ENCODE results near the gene FBN1.

FBN1 gene

DNA sequence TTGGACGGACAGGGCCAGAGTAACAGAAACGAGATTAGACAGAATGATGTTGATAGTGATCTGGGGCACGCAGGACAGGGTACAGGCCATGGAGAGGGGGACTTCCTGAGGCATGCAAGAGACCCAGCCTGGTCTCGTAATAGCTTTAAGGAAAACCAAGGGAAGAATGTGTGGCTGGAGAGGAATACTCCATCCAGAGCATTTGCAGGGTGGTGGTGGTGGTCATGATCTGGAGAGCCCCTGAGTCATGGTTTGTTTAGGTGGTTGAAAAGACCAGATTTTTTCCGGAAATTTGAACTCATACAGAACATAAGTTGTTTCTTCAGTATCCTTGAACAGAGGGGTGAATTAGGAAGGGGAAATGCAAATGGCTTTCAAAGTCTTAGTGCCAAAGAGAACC lies 175.8 kb downstream of the FBN1 start:
- no peak for DNase-seq (ENCODE audit: low read depth in 2 of 2)

DNA sequence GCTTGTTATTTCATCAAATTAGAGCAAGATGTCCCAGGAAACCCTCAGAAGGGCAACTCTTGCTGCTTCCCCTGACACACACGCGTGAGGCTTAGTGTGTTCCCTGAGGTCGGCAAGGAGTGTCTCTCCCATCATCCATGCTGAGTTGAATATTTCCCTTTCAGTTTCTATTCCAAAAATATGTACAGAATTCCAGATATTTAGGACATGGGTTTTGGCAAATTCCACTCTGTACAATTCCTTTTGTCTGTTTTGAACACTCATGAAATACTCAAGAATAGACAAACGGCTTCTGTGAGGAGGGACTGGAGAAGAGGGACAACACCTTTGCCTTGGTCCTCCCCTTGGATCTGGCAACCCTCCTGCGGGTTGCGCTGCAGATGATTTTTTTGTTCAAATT lies 176.2 kb downstream of the FBN1 start:
- no peak for DNase-seq (ENCODE audit: low read depth in 2 of 2)

DNA sequence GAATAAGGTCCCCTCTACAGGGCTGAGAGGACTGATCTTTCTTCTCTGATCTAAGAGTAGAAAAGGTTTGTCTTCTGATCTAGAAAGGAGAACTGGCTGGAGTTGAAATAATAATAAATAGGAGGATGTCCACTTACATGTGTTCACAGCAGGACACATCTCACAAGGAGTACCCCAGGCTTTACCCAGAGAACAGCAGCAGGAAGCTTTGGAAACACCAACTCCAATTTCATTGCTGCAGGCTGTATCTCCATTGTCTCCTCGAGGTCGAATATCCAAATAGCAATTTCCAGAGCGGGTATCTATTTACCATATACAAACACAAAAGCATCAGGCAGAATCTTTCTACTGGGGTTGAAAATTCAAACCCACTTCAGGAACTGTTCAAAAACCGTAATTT lies 177.7 kb downstream of the FBN1 start:
- no peak for DNase-seq (ENCODE audit: low read depth in 2 of 2)

DNA sequence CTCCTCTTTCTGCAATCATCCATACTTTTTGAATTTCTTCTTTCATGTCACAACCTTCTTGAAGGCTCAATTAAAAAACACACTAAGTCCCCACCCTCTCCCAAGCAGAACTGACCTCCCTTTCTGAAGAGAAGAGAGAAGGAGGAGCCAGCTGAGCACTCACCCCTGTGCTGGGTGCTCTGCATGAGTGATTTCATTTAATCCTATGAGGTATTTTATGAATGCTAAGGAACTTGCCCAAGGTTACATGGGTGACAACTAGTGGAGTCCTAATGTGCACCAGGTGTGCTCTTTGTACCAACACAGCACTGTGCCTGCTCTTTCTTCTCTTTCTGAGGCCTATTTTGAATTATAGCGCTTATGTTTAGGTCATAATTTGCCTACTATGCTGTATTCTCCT lies 178.7 kb downstream of the FBN1 start:
- DNase-seq (ENCODE audit: low read depth in 2 of 2), result no peak

DNA sequence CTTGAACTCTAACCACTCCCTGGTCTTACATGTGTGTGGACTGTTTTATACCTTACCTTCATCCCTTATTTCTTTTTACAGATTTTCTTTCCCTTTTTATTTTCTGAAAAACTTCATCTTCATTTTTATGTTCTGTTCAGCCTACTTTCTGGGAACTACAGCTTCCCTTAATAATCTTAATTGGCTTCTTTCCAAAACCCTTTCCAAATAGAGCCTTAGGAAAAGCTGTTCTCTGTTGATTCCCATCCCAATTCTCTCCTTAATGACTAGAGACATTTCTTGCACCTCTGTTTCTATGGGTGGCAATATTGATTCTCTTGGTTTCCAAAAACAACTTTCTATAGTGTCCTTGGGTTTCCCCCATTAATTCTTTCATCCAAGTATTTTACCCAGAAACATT lies 179.4 kb downstream of the FBN1 start:
- DNase-seq (ENCODE audit: low read depth in 2 of 2), result no peak

DNA sequence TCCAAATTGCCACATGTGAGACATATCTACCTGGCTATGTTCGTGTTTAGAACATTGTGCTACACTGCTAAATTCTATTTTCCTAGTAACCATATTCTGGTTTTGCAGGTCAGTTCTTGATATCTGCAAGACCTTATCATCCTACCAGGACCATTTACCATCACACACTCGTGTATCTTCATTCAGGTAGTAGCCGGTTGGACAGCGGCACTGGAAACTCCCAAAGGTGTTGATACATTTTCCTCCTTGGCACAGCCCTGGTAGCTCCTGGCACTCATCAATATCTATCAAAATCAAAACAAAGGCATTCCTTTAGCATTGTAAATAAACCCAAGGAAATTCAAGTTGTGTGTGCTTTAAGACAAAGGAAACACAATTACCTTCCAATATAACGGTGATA lies 180.1 kb downstream of the FBN1 start:
- DNase-seq (ENCODE audit: low read depth in 2 of 2), result no peak

DNA sequence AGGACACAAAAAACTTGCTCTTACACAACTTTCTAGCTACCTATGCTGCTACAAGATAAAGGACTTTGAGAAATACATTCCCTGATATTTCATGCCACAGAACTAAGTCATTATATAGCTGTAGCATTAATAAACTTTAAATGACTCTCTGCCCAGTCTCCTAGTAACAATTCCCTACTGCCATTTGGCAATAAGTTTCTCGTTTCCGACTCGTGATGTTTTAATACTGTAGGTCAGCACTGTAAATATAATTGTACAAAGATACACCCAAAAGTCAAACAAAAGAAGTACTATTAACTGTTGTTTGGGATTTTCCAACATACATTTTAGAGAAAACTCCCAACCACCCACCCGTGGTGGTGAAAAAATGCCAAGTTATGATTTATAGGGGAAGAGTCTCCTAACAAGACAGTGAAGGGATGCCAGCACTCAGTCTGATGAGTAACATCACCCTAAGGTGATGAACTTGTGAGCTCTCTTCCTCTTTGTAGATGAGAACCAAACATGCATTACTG lies 182.1 kb downstream of the FBN1 start:
- no peak for DNase-seq (ENCODE audit: low read depth in 2 of 2)

DNA sequence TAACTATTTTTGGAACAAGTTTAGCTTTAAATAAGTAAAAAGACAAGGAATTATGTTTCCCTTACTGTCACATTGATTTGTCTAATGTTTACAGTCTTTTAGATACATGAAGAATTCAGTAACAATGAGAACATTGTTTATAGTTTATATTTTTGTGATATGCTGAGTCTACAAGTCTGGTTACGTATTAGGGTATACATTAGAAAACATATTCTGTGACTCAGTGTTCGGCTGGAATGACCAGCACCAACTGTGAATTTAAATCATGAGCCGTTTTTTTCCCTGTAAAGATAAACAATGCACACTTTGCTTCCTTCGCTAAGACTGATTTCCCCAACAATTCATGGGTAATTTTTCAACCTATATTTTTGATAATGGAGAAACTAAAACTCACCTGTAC lies 182.8 kb downstream of the FBN1 start:
- DNase-seq (ENCODE audit: low read depth in 2 of 2), result no peak

DNA sequence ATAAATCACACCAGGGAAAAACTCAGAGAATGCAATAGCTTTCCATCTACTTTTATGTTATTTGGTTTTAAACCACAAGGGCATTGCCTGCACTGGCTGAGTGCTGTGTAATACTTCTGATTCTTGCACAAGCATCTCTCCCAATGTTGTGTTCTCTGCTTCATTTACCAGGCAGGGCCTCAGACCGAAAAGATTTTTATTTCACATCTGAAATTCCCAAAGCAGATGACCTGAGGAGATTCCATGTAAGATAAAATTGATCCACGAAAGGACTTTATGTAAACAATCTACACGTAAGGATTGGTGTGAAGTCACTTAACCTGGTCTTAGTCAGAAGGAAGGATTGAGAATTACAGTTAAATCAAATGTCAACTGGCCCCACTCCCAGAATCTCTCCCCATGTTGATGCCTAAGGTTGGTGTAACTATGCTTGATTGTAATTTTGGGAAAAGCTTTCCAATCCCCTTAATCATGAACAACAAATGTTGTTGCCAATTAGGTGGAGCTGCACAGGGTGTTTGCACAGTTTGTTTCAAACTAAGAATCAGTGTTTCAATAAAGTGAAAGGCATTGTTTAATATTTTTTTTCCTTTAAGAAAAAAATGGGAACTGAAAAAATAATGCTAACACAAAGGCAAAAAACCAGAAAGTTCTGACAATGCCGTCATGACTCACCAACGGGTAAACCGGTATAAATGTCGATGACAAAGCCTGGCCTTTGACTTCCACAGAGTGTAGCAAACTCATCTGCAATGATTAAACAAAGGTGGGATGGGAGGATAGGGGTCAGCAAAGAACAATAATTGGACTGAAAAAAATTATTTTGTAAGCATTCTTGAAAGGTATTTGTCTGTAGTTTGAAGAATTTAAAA lies 185.7 kb downstream of the FBN1 start:
- DNase-seq (ENCODE audit: low read depth in 2 of 2), result no peak

DNA sequence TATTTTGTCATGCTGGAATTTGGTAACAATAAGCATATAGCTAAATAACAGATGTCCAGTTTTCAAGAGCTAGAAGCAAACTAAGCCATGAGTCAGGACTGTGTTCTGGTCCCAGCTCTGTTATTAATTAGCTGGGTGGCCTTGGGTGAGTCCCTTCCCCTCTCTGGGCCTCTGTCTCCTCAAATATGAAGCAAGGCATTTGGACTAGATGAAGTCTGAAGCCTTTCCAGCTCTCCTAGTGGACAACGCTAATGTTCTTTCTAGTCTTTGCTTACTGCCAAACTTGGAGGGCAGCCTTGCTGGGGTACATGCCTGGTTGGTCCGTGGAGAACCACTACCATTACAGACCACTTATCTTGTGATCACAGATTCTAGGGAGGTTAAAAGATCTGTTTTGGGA lies 186.6 kb downstream of the FBN1 start:
- no peak for DNase-seq (ENCODE audit: low read depth in 2 of 2)

DNA sequence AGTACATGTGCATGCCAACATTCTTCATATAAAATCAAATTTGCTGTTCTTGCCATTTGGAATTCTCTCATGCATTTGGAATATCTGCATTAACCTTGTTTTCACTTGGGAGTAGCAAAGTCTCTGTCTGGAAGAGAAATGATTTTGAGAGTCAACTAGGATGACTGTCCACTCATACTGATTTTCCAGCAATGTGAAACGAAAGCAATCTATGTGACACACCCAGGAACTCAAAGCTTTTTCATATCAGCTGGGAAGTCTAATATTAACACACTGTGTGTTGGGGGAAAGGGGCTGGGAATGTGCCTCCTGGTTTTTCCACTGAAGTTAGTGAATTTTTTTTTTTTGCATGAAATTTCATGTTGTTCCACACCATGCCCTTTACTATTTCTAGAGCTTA lies 189.4 kb downstream of the FBN1 start:
- no peak for DNase-seq (ENCODE audit: low read depth in 2 of 2)

DNA sequence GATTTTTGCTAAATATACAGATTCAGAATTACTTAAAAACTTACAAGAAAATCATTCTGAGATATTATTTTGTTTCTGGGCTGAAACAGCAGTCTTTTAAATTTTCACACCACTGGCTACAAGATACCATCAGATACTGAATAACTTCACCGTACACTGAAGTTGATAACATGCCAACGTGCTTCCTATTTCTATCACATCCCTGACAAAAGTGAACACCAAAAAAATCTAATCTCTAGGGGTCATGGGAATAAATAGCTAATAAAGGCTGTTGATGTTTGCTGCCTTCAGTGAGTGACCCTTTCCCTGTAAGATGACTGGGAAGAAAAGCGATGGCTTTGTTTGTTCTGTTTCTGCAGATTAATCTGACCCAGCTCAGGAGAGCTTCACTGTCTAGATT lies 193.8 kb downstream of the FBN1 start:
- DNase-seq (ENCODE audit: low read depth in 2 of 2), result no peak

DNA sequence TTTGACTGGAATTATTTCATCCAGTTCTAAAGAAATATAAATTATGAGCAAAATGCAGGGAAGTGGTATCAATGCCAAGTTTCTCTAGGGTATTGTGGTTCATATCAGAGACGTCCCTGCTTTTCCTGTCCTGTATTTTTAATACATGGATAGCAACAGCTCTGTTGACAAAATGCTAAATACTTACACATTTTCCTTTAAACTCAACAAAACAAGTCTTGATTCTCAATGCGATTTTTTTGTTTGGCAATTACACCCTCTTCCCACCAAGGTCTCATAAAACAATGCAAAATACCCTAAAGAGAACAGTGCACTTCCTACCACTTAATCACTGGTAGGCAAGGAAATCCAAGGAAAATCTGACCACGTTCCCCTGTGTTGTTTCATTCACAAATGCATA lies 194.3 kb downstream of the FBN1 start:
- DNase-seq (ENCODE audit: low read depth in 2 of 2), result no peak

DNA sequence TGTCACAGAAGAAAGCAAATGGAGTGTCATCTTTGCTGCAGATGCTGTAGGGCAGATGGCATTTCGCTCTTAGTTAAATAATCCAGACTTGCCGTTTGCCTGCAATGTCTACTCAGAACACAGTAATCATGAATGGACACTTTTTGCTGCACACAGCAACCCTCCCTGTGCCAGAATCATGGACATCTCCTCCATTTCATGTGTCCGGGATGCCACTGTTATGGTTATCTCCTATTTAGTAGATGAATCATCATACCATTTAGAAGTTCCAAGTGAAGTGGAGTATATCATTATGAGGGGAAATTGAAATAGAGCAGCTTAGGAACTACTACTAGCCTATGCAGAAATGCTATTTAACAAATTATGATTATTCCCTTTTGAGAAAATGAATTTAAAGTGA lies 195.8 kb downstream of the FBN1 start:
- no peak for DNase-seq (ENCODE audit: low read depth in 2 of 2)

DNA sequence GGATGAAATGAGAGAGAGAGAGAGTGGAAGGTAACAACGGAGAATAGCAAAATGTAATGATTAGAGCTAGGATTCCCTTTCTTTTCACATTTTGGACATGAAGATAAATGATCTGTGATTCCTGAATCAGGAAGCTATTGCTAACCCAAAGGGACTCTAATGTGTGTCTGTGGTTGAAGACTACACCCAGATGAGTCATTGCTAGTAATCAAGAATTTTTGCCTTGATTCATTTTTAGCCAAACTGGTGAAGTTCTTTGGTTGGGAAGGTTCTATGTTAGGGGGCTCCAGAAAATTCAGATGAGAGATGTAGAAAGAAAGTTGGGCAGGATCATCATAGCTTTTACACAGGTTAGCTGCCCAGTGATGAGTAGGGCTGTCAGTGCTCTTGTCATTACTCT lies 197.9 kb downstream of the FBN1 start:
- DNase-seq (ENCODE audit: low read depth in 2 of 2), result no peak

DNA sequence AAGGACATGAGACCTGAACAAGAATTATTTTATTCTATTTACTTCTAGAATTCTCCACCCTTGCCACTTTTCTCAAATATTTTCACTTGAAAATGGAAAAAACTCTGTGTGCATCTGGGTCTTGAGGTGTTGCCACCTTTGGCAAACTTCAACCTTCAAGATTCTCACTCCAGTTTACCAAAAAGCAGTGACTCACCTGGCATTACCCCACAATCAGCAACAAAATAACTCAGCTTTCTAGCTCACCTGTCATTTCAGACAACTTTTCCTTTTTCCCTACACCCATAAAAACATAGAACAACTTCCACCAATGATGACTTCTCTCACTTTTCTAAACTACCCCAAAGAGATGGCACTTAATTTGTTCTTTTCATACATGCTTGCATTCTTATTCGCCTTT lies 198.5 kb downstream of the FBN1 start:
- no peak for DNase-seq (ENCODE audit: low read depth in 2 of 2)

DNA sequence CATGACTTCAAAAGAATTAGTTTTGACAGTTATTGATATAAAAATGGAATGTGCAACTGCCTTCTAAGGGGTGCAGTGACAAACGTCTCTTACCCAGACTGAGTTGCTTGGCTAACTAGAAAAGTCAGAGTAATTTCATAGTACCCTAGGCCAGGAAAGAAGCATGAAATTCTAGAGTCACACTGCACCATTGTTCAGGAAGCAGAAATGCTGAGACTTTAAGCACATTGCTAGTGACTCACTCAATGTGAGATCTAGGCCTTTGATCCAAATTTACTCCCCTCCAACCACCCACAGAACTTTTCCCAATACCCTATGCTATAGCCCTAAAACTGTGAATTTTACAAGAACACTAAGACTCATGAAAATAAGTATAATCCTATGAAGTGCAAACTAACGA lies 203.5 kb downstream of the FBN1 start:
- DNase-seq (ENCODE audit: low read depth in 2 of 2), result no peak

DNA sequence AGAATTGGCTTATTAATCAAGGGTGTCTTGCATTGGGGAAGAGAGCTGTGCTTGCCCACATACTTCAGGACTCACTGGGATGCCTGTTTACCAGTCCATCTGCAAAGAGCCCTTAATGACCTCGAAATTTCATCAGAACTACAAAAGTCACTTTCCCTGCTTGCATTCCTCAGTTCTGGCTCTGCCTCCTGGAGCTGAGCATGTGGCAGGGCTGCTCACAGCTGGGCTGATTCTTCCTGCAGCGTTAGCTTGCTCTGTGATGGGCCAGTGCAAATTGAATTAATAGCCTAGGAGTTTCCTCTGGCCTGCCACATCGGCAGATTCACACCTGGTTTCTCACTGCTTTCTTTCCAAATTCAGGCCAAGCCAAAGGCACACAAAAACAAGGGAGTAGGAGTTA lies 205.4 kb downstream of the FBN1 start:
- DNase-seq (ENCODE audit: low read depth in 2 of 2), result no peak

DNA sequence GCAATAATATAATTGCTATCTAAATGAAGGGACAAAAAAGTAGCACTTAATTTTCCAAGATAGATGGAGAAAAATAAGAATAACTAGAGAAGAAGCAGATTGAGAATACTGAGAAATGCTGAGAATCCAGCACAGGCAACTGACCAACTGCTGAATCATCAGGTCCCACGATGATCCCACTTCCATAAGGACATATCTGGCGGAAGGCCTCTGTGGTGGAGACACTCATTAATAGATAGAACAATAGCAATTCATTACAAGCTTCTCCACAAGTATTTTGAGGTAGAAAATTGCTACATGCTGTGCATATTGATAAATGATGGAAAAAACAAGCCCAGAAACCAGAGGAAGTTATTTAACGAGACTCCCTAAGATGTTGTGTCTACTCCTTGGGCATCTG lies 208.3 kb downstream of the FBN1 start:
- no peak for DNase-seq (ENCODE audit: low read depth in 2 of 2)

DNA sequence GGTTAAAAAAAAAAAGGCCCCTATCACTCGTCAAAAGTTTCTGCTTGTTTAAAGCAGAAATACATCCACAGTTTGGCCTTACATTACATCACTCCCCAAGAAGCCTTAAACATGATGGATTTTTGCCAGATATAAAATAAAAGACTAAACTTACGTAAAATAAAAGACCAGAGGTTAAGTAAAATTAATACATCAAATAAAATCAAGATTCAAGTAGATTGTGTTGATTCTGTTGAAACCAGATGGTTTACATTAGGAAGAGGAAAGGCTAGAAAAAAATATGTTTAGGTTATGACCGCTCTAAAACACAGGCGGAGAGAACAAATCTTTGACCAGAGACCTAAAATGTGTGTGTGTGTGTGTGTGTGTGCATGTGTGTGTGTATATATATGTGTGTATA lies 210.2 kb downstream of the FBN1 start:
- no peak for DNase-seq (ENCODE audit: low read depth in 2 of 2)

DNA sequence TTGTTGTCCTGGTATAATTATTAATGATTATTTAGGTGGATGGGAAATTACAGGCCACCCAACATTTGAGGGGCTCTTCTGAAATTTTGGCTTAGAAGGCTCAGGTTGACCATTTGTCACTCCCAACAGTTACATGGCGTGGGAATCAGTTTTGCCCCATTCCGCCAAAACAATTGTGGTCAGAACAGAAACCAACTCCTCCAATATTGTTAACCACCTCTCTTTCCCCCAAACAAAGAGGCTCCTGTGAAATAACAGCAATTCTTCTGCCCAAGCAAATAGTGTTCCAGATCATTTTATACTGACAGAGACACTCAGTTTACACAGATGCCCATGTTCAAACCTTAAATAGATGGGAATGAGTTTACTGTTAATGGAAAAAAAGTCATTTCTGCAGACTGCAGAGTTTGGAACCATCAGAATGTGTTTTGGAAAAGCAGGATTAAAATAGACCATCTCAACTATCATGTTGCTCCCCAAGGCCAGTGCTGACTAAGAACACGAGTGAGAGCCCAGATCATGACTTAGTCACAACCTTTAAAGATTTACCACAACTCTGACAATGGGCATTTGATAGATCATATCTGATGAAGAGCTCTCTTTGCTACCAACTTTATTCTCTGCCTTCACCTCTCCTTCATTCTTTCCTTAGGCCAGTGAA lies 212.2 kb downstream of the FBN1 start:
- no peak for DNase-seq (ENCODE audit: low read depth in 2 of 2)

DNA sequence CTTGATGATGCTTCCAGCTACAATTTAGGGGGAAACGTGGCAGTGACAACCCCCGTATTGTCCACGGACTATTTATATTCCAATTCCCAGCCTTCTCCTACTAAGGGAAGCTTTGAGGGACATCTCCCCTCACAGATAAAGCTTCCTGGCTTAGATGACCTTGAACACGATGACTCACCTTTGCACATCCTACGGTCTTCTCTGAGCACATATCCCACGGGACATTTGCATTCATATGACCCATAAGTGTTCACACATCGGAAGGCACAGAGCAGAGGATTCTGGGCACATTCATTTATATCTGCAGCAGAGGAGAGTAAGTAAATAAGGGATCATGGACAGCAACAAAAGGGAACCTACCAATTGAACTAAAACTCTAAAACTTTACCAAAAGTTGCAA lies 212.8 kb downstream of the FBN1 start:
- DNase-seq (ENCODE audit: low read depth in 2 of 2), result no peak

DNA sequence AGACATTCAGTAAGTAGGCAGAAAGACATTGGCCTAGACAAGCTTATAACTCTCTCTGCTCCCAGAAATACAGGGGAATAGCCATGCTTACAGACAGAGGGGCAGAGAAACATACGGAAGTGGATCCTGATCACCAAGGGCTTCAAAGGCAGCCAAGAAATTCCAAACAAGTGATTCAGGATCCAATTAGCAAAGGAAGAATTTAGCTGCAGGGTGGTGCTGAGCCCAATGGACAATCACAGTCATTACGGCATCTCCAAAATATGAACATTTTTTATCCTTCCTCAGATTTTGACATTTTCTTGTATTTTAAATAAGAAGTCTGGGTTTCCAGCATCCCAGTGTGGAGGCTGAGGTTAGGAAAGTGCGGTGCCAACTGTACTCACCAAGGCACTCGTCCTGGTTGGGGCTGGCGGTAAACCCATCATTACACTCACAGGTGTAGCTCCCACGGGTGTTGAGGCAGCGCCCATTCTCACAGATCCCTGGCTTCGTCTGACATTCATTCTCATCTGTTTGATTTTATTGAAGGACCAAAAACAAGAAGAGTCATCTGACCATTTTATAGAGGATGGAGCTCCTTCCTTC lies 217.5 kb downstream of the FBN1 start:
- no peak for DNase-seq (ENCODE audit: low read depth in 2 of 2)

Measured in stimulated activated CD8-positive, alpha-beta memory T cell treated with anti-CD3 and anti-CD28 coated beads, Interleukin-7, amount 100 ng/mL, for 1 hour (primary cell).